ENCODE data around the gene SH3PXD2A. TPM values are rescaled to one million over a fixed set of nuclear protein-coding genes. Genes with fewer than 3 reads are reported as not detected.

Gene SH3PXD2A
- total RNA-seq, 1 donor from 2014 or later = 12.4 TPM

DNA sequence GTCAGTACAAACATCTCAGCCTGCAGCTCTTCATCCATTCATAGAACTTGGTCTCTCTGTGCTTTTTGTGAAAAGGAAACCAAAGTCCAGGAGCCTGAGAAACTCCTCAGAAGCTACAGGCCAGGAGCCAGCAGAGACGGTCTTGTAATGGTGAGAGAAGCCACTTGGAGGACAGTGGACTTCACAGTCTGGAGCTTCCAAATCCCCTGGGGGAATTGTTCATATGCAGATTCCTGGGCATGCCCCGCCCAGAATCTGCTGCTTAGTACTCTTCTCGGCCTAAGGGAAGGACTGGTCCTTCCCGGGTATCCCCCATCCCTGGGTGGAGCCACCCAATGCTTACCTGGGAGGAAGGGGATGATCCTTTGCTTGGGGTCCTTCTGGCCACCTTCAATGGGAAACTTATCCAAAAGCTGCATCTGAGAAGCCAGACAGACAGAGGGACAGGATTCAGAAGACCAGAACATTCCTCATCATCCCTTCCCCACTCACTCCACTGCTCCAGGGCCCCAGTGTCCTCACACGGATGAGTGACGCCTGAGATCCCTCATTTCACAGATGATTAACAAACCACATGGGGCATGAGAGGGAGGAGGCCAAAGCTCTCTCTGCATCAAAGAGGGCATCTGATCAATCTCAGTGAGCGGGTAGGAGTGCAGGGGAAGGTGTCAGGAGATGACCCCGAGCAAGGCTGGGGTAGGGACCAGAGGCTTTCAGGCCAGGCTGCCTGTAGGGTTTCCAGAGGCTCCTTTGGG is 88.4 kb downstream of the SH3PXD2A start:
- Histone ChIP-seq H3K36me3 (ENCODE audit: control insufficient read depth, insufficient read depth, low read length) (peaks cover 19% of the 10 kb centered on the region), H3K4me3 (ENCODE audit: low read depth, low read length) (no peak overlapping the region), H3K27me3 (ENCODE audit: control insufficient read depth, insufficient read depth, low read length) (no peaks in the 10 kb centered on the region)
- TF ChIP-seq, protein P1, sequence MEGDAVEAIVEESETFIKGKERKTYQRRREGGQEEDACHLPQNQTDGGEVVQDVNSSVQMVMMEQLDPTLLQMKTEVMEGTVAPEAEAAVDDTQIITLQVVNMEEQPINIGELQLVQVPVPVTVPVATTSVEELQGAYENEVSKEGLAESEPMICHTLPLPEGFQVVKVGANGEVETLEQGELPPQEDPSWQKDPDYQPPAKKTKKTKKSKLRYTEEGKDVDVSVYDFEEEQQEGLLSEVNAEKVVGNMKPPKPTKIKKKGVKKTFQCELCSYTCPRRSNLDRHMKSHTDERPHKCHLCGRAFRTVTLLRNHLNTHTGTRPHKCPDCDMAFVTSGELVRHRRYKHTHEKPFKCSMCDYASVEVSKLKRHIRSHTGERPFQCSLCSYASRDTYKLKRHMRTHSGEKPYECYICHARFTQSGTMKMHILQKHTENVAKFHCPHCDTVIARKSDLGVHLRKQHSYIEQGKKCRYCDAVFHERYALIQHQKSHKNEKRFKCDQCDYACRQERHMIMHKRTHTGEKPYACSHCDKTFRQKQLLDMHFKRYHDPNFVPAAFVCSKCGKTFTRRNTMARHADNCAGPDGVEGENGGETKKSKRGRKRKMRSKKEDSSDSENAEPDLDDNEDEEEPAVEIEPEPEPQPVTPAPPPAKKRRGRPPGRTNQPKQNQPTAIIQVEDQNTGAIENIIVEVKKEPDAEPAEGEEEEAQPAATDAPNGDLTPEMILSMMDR (IDR thresholded peaks at IDR 0.05; ENCODE audit: insufficient read depth, low read length, severe bottlenecking) = no peak
- DNase-seq (ENCODE audit: low read depth) (no peak), FAIRE-seq (no peak)

DNA sequence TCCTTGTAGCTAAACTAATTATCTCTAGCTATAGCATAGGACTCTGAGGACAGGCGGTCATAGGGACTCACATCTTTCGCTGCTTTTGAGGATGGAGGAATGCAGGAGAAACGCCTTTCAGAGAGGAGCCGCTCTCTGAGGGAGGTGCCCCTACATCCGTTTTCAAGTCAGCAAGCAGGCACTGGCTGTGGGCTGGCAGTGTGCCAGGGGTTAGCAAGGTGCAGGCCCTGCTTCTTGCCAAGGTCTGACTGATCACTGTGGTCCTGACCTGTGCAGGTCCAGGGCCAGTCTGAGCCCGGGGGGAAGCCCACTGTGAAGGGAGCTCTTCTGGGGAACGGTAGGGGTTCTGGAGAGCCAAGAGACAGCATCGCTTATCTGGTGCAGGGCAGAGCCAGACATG is 89.4 kb downstream of the SH3PXD2A start:
- Histone ChIP-seq H3K36me3 (ENCODE audit: control insufficient read depth, insufficient read depth, low read length) (peaks cover 19% of the 10 kb centered on the region), H3K27me3 (ENCODE audit: control insufficient read depth, insufficient read depth, low read length) (no peaks in the 10 kb centered on the region), H3K4me3 (ENCODE audit: low read depth, low read length) (no peak overlapping the region)
- peak; percentile 42 for DNase-seq (ENCODE audit: low read depth)
- no peak for FAIRE-seq
- TF ChIP-seq, protein P1 (IDR thresholded peaks at IDR 0.05; ENCODE audit: insufficient read depth, low read length, severe bottlenecking) = no peak

DNA sequence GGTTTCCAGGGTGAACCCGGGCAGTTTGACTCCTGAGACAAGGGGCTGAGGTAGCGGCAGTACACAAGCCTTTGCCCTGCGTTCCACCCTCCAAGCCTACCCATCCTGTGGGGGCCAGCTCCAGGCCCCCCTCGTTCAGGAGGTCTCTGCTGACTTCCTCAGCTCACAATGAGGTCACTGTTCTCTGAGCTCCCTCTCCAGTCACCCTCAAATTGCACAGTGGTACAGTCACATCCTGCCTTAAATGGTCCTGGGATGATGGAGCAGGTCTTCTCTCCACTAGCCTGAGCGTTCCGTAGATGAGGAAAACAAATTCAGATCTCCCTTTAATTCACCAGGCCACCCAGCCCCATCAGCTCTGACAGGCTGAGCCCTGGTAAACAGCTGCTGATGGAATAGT is 90.2 kb downstream of the SH3PXD2A start:
- Histone ChIP-seq H3K4me3 (ENCODE audit: low read depth, low read length) (no peak overlapping the region), H3K36me3 (ENCODE audit: control insufficient read depth, insufficient read depth, low read length) (peaks cover 16% of the 10 kb centered on the region), H3K27me3 (ENCODE audit: control insufficient read depth, insufficient read depth, low read length) (no peaks in the 10 kb centered on the region)
- peak; percentile 65 for DNase-seq (ENCODE audit: low read depth)
- FAIRE-seq = no peak
- TF ChIP-seq, protein P1 (IDR thresholded peaks at IDR 0.05; ENCODE audit: insufficient read depth, low read length, severe bottlenecking) = no peak

DNA sequence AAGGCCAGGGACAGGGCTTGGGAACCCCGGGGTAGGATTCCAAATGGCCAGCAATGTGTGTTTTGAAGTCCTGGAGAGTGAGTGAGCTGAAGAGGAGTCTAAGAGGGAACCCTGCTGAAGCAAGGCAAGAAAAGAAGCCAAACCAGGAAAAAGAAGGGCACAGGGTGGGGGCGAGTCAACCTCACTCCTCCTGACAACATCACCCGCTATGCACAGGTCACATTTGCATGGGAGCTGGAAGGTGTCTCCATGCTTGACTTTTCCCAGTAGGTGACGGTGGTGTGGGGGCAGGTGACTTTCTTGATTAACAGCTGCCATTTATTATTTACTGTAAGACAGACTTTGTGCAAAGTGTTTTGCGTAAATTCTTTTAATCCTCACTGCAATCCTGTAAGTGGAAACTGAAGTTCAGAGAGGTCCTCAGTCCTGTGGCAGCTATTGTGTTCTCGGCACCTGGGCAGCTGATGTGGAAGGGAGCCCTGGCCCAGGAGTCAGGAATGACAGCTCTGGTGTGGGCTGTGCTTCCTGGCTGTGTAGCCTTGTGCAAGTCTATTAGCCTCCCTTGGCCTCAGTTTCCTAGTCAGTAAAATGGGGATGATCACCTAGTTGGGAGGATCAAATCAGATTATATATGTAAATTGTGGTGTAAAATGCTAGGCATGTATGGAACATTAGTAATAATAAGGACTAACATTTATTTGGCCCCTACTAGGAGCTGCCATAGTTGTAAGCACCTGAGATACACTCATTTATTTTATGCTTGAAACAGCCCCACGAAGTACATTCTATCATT is 90.9 kb downstream of the SH3PXD2A start:
- no peaks in the 10 kb centered on the region for H3K27me3 ChIP-seq (ENCODE audit: control insufficient read depth, insufficient read depth, low read length)
- peaks cover 16% of the 10 kb centered on the region for H3K36me3 ChIP-seq (ENCODE audit: control insufficient read depth, insufficient read depth, low read length)
- TF ChIP-seq, protein P1 (IDR thresholded peaks at IDR 0.05; ENCODE audit: insufficient read depth, low read length, severe bottlenecking) = no peak
- FAIRE-seq = no peak
- H3K4me3 ChIP-seq (ENCODE audit: low read depth, low read length) = no peak overlapping the region
- DNase-seq (ENCODE audit: low read depth) = no peak

DNA sequence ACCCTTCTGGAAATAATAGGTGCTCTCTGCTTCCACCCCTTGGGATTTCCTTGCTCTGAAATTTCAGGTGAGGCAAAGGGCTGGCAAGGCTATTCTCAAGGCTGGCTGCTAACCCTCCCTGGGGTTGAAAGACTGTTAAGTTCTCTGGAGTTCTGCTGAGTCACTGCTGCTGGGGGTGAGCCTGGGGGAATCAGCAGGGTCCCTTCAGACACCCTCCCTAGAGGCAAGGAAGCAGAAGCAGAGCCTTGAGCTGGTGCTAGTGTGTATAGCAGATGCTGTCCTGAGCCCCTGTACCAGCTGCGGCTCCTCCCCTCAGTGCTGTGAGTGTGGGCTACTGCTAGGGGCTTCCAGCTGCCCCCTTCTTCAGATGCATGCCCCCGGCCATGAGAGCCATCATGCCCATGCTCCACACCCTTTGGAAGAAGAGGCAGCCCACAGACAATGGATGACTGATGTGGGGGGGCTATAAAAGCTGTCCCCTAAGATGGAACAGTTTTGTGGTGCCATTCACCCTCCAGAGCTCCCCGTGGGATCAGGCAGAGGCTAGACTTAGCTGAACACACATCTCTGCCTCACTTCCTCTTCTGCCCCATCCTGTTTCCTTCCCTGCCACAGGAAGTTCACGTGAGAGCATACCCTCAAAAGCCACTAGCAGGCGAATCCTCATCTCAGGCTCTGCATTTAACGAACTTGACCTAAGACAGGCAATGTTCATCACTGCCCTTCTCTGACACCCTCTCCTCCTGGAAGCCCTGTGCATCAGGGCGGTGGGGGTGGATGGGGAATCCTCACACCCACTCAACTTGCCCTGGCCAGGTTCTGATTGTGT is 91.8 kb downstream of the SH3PXD2A start:
- TF ChIP-seq, protein P1 (IDR thresholded peaks at IDR 0.05; ENCODE audit: insufficient read depth, low read length, severe bottlenecking) = no peak
- Histone ChIP-seq H3K27me3 (ENCODE audit: control insufficient read depth, insufficient read depth, low read length) (no peaks in the 10 kb centered on the region), H3K4me3 (ENCODE audit: low read depth, low read length) (no peak overlapping the region), H3K36me3 (ENCODE audit: control insufficient read depth, insufficient read depth, low read length) (peaks cover 15% of the 10 kb centered on the region)
- DNase-seq (ENCODE audit: low read depth) = no peak
- no peak for FAIRE-seq
